ENCODE results near the gene CCDC9.
"Not testable (repeated sequence)": the region's sequence is repeated elsewhere in the genome, so short reads cannot be mapped to it uniquely, and the experiment has no call there.

- TF ChIP-seq MAZ (IDR thresholded peaks at IDR 0.05; ENCODE audit: borderline replicate concordance, low read depth, low read length); MAZ (CRISPR knock-in tag; IDR thresholded peaks at IDR 0.05; ENCODE audit: low read depth); POLR2AphosphoS5 (IDR thresholded peaks at IDR 0.05; ENCODE audit: low read depth, low read length); HNRNPH1 (optimal IDR thresholded peaks at IDR 0.05; ENCODE audit: low read depth, low read length); ZNF839 (CRISPR knock-in tag; IDR thresholded peaks at IDR 0.05; ENCODE audit: borderline replicate concordance): not testable (repeated sequence)
Observed at GRCh38 chr19:47300867-47301266, 44.5 kb downstream of the CCDC9 start.
